Activated B cell treated with CpG ODN at 0.5 μM for 24 hours (primary cell): ENCODE data around the gene TUBD1. TPM values are rescaled to one million over a fixed set of nuclear protein-coding genes. Genes with fewer than 3 reads are reported as not detected.
"Not testable (repeated sequence)": the region's sequence is repeated elsewhere in the genome, so short reads cannot be mapped to it uniquely, and the experiment has no call there.

ENCODE experiments used
- ATAC-seq: fragments of 200-7000 bp; cut with Tn5 transposase; one replicate; pipeline ENCODE4 v1.10.0; 2021; ENCODE audit warnings: low read depth, mild to moderate bottlenecking, moderate library complexity
- CTCF ChIA-PET: fragments of 350-600 bp; sonication (Branson Sonifier 250); formaldehyde crosslinking; loops from one replicate; lab custom pipeline; 2021; ENCODE audit warnings: antibody characterized with exemption; lab: Charles Lee
- POLR2A ChIA-PET: fragments of 350-600 bp; sonication (Branson Sonifier 250); formaldehyde crosslinking; loops from one replicate; lab custom pipeline; 2021; ENCODE audit warnings: antibody characterized with exemption; lab: Charles Lee
- DNase-seq: peaks from one replicate; pipeline ENCODE4 v3.0.0; 2022
- H3K27ac Mint-ChIP-seq: one replicate; pipeline ENCODE4 v1.8.0; 2020; ENCODE audit warnings: mixed read lengths
- H3K27me3 Mint-ChIP-seq: one replicate; pipeline ENCODE4 v1.8.0; 2021; ENCODE audit warnings: mixed read lengths
- H3K36me3 Mint-ChIP-seq: one replicate; pipeline ENCODE4 v1.8.0; 2021; ENCODE audit warnings: low read depth, mixed read lengths
- H3K4me1 Mint-ChIP-seq: one replicate; pipeline ENCODE4 v1.8.0; 2021; ENCODE audit warnings: mixed read lengths
- H3K4me3 Mint-ChIP-seq: one replicate; pipeline ENCODE4 v1.8.0; 2020; ENCODE audit warnings: mild to moderate bottlenecking, mixed read lengths
- H3K9me3 Mint-ChIP-seq: one replicate; pipeline ENCODE4 v1.8.0; 2020; ENCODE audit warnings: mixed read lengths
- intact Hi-C: fragments of 100-400 bp; cut with micrococcal nuclease; formaldehyde crosslinking; loops from one replicate; pipeline ENCODE4 v1.15.1; 2024
- total RNA-seq: library from RNA; stranded (reverse); gene quantifications from 2 replicates; pipeline ENCODE4 v1.2.3, GENCODE V29; 2022
- TF ChIP-seq, protein P1 (sequence below): fragments of 200-600 bp; IDR thresholded peaks from one replicate; pipeline ENCODE4 v1.8.0; 2022; ENCODE audit warnings: antibody characterized with exemption, mild to moderate bottlenecking

Gene TUBD1, protein sequence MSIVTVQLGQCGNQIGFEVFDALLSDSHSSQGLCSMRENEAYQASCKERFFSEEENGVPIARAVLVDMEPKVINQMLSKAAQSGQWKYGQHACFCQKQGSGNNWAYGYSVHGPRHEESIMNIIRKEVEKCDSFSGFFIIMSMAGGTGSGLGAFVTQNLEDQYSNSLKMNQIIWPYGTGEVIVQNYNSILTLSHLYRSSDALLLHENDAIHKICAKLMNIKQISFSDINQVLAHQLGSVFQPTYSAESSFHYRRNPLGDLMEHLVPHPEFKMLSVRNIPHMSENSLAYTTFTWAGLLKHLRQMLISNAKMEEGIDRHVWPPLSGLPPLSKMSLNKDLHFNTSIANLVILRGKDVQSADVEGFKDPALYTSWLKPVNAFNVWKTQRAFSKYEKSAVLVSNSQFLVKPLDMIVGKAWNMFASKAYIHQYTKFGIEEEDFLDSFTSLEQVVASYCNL
- total RNA-seq, result 10.5 and 15.1 TPM in 2 replicates

DNA sequence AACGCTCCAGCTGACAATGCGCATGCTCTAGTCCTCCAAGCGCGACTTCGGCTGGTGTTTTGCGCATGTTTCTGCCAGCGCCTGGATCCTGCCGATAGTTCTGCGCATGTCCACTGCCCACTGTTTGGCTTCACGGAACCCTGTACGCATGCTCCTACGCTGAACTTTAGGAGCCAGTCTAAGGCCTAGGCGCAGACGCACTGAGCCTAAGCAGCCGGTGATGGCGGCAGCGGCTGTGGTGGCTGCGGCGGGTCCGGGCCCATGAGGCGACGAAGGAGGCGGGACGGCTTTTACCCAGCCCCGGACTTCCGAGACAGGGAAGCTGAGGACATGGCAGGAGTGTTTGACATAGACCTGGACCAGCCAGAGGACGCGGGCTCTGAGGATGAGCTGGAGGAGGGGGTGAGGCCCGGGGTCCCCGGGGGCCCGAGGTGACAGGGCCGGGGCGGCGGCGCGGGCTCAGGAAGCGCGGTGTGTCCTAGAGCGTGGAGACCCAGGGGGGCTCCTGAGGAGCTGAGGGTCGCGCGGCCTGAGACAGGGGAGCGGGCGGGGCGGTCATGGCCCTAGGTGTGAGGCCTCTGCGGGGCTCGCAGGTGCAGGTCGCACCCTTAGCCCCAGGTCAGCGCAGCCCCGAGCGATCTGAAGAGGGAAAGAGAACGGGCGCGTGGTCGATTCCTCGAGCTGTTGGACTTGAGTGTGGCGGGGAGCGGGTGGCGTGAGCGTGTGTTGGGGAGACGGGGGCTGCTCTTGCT, at the start of gene TUBD1, which contains the start of gene RPS6KB1:
Gene TUBD1, minus strand, starts transcription at position 20 of the 752 bp plus-strand sequence. CDS start 1,941 bp downstream, outside the sequence.
Gene RPS6KB1, plus strand, starts transcription at position 198 of the 752 bp plus-strand sequence. Its CDS starts 64 bp downstream, at position 262.
- DNase-seq (peak; percentile 86), ATAC-seq (peak; percentile 91)
- Mint-ChIP-seq H3K36me3 (peaks cover 30% of the 10 kb centered on the region), H3K4me1 (peaks cover 44% of the 10 kb centered on the region), H3K4me3 (peak within 1 kb of the TSS; percentile 99), H3K27me3 (no peaks in the 10 kb centered on the region), H3K9me3 (no peaks in the 10 kb centered on the region), H3K27ac (peak within 1 kb of the TSS; percentile 98)
- ChIA-PET POLR2A (interaction anchor here (0.6 to 2.6 kb wide), 16 partner anchors 34 to 1262 kb away, joined by 3 to 13 read pairs (median 4); partner anchors contain the start of genes CLTC, PTRH2, RNFT1 and VMP1), CTCF (interaction anchor here (0.9 to 1.5 kb wide), 5 partner anchors 21 to 186 kb away, joined by 3 to 5 read pairs (median 3); partner anchors contain the start of genes PTRH2 and VMP1)
- intact Hi-C loops, result loop anchor here (1.0 to 5.0 kb wide), 9 partner anchors 56 to 1374 kb away; partner anchors contain the start of genes CLTC, DHX40, PPM1D and PTRH2
- TF ChIP-seq, protein P1, sequence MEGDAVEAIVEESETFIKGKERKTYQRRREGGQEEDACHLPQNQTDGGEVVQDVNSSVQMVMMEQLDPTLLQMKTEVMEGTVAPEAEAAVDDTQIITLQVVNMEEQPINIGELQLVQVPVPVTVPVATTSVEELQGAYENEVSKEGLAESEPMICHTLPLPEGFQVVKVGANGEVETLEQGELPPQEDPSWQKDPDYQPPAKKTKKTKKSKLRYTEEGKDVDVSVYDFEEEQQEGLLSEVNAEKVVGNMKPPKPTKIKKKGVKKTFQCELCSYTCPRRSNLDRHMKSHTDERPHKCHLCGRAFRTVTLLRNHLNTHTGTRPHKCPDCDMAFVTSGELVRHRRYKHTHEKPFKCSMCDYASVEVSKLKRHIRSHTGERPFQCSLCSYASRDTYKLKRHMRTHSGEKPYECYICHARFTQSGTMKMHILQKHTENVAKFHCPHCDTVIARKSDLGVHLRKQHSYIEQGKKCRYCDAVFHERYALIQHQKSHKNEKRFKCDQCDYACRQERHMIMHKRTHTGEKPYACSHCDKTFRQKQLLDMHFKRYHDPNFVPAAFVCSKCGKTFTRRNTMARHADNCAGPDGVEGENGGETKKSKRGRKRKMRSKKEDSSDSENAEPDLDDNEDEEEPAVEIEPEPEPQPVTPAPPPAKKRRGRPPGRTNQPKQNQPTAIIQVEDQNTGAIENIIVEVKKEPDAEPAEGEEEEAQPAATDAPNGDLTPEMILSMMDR, result no peak

DNA sequence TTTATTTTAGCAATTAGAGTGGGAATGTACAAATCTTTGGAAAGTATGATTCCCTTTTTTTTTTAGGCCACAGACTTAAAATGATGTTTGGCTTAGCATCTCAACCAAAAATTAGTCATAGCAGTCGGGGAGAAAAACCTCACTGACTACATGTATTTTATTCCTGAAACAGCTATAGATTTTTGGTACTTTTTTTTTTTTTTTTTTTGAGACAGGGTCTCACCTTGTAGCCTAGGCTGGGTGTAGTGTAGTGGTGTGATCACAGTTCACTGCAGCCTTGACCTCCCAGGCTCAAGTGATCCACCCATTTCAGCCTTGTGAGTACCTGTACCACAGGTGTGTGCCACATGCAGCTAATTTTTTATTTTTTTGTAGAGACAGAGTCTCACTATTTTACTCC, 48.4 kb upstream of the TUBD1 start:
- DNase-seq (no peak), ATAC-seq (no peak)
- Mint-ChIP-seq H3K27me3 (no peaks in the 10 kb centered on the region), H3K36me3 (peaks cover 79% of the 10 kb centered on the region), H3K4me1 (no peaks in the 10 kb centered on the region), H3K4me3 (no peak overlapping the region), H3K9me3 (no peaks in the 10 kb centered on the region), H3K27ac (no peak overlapping the region)
- ChIA-PET POLR2A (no interaction called here), CTCF (no interaction called here)
- TF ChIP-seq, protein P1, result no peak
- intact Hi-C loops, result no loop called here

- H3K27ac Mint-ChIP-seq, intact Hi-C loops, H3K9me3 Mint-ChIP-seq: not testable (repeated sequence)
Measured at GRCh38 chr17:59940697-59941096, 48.0 kb upstream of the TUBD1 start.

DNA sequence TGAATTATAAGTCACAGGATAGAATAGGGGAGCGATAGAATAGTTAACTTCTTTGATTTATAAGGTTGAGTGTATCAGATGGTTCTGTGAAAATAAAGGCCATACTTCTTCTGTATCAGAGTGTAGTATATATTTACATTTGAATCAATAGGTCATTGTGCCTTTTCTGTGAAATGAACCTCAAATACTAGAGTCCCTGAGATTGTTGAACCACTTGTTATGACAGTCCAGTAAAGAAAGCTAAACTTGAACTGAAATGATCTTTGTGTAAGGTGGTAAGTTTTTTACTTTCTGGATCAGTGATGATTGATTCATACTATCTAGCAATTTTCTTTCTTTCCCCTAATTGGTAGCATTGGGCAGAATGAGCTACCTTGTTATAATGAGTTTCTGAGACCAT, 40.6 kb upstream of the TUBD1 start:
- H3K4me3 Mint-ChIP-seq, H3K9me3 Mint-ChIP-seq, DNase-seq, CTCF ChIA-PET, ATAC-seq, H3K27me3 Mint-ChIP-seq, H3K4me1 Mint-ChIP-seq, H3K27ac Mint-ChIP-seq, intact Hi-C loops, POLR2A ChIA-PET: not testable (repeated sequence)
- peaks cover 86% of the 10 kb centered on the region for H3K36me3 Mint-ChIP-seq

More at GRCh38 chr17:59940697-59941096, 48.0 kb upstream of the TUBD1 start:
- CTCF ChIA-PET, H3K4me3 Mint-ChIP-seq, DNase-seq, H3K27me3 Mint-ChIP-seq, ATAC-seq, POLR2A ChIA-PET, H3K4me1 Mint-ChIP-seq: not testable (repeated sequence)
- peaks cover 79% of the 10 kb centered on the region for H3K36me3 Mint-ChIP-seq

DNA sequence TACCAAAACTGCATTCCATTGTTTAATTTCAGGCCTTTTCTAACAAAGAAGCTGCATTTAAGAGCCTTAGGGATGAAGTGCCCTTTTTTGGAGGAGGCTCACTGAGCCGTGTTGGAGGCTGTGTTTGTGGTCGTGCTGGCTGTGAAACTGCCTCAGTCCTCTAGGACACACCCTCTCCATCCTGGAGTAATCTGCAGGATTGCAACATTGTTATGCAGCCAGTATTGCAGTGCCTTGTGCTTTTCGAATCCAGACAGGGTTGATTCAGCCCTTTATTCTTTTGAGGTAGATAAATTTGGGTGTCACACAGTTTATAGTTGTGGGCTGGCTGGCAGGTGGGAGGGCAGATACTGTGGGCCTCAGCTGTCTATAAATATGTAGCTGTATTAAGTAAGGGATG, 38.0 kb upstream of the TUBD1 start:
- H3K4me3 Mint-ChIP-seq, POLR2A ChIA-PET, H3K27me3 Mint-ChIP-seq, H3K9me3 Mint-ChIP-seq, ATAC-seq, DNase-seq, intact Hi-C loops, H3K4me1 Mint-ChIP-seq, CTCF ChIA-PET, H3K27ac Mint-ChIP-seq: not testable (repeated sequence)
- H3K36me3 Mint-ChIP-seq, result peaks cover 79% of the 10 kb centered on the region

DNA sequence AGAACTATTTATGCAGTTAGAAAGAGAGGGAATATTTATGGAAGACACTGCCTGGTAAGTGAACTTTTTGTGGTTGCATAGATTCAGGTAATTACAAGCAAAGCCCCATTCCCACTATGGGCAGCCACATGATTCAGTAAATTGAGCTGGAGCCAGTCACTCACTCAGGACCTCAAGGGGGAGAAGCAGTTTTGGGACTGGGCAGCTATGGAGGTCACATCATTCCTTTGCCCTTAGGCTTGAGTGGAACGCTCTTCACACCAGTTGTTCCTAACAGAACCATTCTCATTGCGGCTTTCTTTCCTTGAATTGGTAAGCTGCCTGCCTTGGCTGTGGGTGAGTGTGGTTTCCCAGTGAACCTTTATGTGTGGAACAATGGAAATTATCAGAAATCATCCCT, 37.4 kb upstream of the TUBD1 start:
- ATAC-seq, POLR2A ChIA-PET, H3K9me3 Mint-ChIP-seq, DNase-seq, H3K4me1 Mint-ChIP-seq, intact Hi-C loops, H3K27ac Mint-ChIP-seq, H3K4me3 Mint-ChIP-seq, CTCF ChIA-PET, H3K27me3 Mint-ChIP-seq: not testable (repeated sequence)
- H3K36me3 Mint-ChIP-seq, result peaks cover 81% of the 10 kb centered on the region

DNA sequence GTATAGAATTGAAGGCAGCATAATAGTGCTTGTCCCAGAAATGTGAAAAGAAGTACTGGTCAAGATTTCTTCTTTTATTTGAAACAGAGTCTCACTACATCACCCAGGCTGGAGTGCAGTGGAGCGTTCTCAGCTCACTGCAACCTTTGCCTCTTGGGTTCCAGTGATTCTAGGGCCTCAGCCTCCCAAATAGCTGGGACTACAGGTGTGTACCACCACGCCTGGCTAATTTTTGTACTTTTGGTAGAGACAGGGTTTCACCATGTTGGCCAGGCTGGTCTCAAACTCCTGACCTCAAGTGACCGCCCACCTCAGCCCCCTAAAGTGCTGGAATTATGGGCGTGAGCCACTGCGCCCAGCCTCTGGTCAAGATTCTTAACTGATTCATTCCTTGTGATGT, 27.9 kb upstream of the TUBD1 start:
- POLR2A ChIA-PET, H3K27me3 Mint-ChIP-seq, ATAC-seq, DNase-seq, H3K9me3 Mint-ChIP-seq, H3K4me3 Mint-ChIP-seq, H3K4me1 Mint-ChIP-seq, intact Hi-C loops, H3K27ac Mint-ChIP-seq: not testable (repeated sequence)
- H3K36me3 Mint-ChIP-seq, result peaks cover 74% of the 10 kb centered on the region
- CTCF ChIA-PET, result interaction anchor here (1.3 kb wide), 1 partner anchor 17 kb away, joined by 3 read pairs; no protein-coding TSS in a partner anchor
